ENCODE measurements around the gene GMPPA. TPM values are rescaled to one million over a fixed set of nuclear protein-coding genes. Genes with fewer than 3 reads are reported as not detected.

GMPPA gene
- total and polyA plus RNA-seq, 9 of the 15 experiments (the other 6 are each of a cell fraction or from before 2014, with no cell fraction given): 7.0 to 101 (median 66.7) TPM

DNA sequence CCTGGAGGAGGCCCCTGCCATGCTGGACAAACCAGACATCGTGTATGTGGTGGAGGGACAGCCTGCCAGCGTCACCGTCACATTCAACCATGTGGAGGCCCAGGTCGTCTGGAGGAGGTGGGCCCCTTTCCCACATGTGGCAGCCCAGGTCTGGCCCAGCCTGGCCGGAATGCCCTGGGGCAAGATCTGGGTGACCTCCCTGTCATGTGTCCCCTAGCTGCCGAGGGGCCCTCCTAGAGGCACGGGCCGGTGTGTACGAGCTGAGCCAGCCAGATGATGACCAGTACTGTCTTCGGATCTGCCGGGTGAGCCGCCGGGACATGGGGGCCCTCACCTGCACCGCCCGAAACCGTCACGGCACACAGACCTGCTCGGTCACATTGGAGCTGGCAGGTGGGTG lies 25.2 kb upstream of the GMPPA start:
- 88% methylated on average over 14 of the region's 18 CpGs for WGBS (ENCODE audit: insufficient coverage, low coverage, missing lambda C conversion rate)
- POLR2A ChIA-PET: interaction anchor here (0.6 to 0.8 kb wide), 3 partner anchors 47 to 66 kb away, joined by 3 to 4 read pairs (median 3); no protein-coding TSS in a partner anchor
- Histone ChIP-seq H3K4me3 (no peak overlapping the region), H4K20me1 (replicated peaks; ENCODE audit: control insufficient read depth, insufficient read depth, low read length) (no peaks in the 10 kb centered on the region), H3K27me3 (ENCODE audit: control insufficient read depth in 2 of 2, insufficient read depth in 2 of 2, low read length in 2 of 2) (no peaks in the 10 kb centered on the region), H3K9me3 (replicated peaks; ENCODE audit: control insufficient read depth, insufficient read depth, low read depth, low read length) (no peaks in the 10 kb centered on the region), H3K79me2 (ENCODE audit: control insufficient read depth, insufficient read depth, low read length) (no peaks in the 10 kb centered on the region), H3K9ac (ENCODE audit: insufficient read depth in 1 of 2, low read depth in 2 of 2, low read length in 2 of 2) (peak overlapping the region in 1 of 2 experiments; percentile 43; a peak in 2 of 4 replicates), H3K4me2 (ENCODE audit: insufficient read depth, low read length) (no peak overlapping the region), H3K36me3 (ENCODE audit: control insufficient read depth, insufficient read depth, low read length) (no peaks in the 10 kb centered on the region), H3K4me1 (replicated peaks in 1 of 2; ENCODE audit: control insufficient read depth in 2 of 2, insufficient read depth in 2 of 2, low read length in 2 of 2) (peaks cover 19 to 67% of the 10 kb centered on the region in 2 experiments; a peak in 4 of 5 replicates), H3K27ac (ENCODE audit: extremely low read depth, low read depth, low read length) (no peak overlapping the region), H3K9me1 (ENCODE audit: control insufficient read depth, insufficient read depth, low read length) (no peaks in the 10 kb centered on the region), H2AFZ (ENCODE audit: low read depth, low read length) (no peak overlapping the region)
- no TSS peak for BruUV-seq (replicated peaks)
- in situ Hi-C loops (cut with MboI): loop anchor here (10.0 kb wide), 1 partner anchor 51 kb away; no protein-coding TSS in a partner anchor
- ATAC-seq: no peak
- CTCF ChIA-PET (ENCODE audit: low intra/inter-chr PET ratio): no interaction called here
- DNase-seq (ENCODE audit: extremely low read depth in 1 of 4, low spot score in 3 of 4): no peak
- intact Hi-C loops (cut with micrococcal nuclease): no loop called here
- no peak for FAIRE-seq
- TF ChIP-seq, protein P1, sequence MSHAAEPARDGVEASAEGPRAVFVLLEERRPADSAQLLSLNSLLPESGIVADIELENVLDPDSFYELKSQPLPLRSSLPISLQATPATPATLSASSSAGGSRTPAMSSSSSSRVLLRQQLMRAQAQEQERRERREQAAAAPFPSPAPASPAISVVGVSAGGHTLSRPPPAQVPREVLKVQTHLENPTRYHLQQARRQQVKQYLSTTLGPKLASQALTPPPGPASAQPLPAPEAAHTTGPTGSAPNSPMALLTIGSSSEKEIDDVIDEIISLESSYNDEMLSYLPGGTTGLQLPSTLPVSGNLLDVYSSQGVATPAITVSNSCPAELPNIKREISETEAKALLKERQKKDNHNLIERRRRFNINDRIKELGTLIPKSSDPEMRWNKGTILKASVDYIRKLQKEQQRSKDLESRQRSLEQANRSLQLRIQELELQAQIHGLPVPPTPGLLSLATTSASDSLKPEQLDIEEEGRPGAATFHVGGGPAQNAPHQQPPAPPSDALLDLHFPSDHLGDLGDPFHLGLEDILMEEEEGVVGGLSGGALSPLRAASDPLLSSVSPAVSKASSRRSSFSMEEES (CRISPR knock-in tag; IDR thresholded peaks at IDR 0.05): no peak
- TF ChIP-seq SNIP1 (IDR thresholded peaks at IDR 0.05; ENCODE audit: low read depth): no peak
- TF ChIP-seq SMARCB1 (IDR thresholded peaks at IDR 0.05; ENCODE audit: insufficient read length, low read depth): no peak
- TF ChIP-seq, protein P2, sequence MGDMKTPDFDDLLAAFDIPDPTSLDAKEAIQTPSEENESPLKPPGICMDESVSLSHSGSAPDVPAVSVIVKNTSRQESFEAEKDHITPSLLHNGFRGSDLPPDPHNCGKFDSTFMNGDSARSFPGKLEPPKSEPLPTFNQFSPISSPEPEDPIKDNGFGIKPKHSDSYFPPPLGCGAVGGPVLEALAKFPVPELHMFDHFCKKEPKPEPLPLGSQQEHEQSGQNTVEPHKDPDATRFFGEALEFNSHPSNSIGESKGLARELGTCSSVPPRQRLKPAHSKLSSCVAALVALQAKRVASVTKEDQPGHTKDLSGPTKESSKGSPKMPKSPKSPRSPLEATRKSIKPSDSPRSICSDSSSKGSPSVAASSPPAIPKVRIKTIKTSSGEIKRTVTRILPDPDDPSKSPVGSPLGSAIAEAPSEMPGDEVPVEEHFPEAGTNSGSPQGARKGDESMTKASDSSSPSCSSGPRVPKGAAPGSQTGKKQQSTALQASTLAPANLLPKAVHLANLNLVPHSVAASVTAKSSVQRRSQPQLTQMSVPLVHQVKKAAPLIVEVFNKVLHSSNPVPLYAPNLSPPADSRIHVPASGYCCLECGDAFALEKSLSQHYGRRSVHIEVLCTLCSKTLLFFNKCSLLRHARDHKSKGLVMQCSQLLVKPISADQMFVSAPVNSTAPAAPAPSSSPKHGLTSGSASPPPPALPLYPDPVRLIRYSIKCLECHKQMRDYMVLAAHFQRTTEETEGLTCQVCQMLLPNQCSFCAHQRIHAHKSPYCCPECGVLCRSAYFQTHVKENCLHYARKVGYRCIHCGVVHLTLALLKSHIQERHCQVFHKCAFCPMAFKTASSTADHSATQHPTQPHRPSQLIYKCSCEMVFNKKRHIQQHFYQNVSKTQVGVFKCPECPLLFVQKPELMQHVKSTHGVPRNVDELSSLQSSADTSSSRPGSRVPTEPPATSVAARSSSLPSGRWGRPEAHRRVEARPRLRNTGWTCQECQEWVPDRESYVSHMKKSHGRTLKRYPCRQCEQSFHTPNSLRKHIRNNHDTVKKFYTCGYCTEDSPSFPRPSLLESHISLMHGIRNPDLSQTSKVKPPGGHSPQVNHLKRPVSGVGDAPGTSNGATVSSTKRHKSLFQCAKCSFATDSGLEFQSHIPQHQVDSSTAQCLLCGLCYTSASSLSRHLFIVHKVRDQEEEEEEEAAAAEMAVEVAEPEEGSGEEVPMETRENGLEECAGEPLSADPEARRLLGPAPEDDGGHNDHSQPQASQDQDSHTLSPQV (IDR thresholded peaks at IDR 0.05): no peak
- TF ChIP-seq ETV5 (CRISPR knock-in tag; IDR thresholded peaks at IDR 0.05; ENCODE audit: low read depth): no peak
- TF ChIP-seq, protein P3, sequence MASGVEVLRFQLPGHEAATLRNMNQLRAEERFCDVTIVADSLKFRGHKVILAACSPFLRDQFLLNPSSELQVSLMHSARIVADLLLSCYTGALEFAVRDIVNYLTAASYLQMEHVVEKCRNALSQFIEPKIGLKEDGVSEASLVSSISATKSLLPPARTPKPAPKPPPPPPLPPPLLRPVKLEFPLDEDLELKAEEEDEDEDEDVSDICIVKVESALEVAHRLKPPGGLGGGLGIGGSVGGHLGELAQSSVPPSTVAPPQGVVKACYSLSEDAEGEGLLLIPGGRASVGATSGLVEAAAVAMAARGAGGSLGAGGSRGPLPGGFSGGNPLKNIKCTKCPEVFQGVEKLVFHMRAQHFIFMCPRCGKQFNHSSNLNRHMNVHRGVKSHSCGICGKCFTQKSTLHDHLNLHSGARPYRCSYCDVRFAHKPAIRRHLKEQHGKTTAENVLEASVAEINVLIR (CRISPR knock-in tag; IDR thresholded peaks at IDR 0.05): no peak
- TF ChIP-seq, protein P4, sequence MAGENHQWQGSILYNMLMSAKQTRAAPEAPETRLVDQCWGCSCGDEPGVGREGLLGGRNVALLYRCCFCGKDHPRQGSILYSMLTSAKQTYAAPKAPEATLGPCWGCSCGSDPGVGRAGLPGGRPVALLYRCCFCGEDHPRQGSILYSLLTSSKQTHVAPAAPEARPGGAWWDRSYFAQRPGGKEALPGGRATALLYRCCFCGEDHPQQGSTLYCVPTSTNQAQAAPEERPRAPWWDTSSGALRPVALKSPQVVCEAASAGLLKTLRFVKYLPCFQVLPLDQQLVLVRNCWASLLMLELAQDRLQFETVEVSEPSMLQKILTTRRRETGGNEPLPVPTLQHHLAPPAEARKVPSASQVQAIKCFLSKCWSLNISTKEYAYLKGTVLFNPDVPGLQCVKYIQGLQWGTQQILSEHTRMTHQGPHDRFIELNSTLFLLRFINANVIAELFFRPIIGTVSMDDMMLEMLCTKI (IDR thresholded peaks at IDR 0.05; ENCODE audit: partially characterized antibody): no peak
- no peak for TF ChIP-seq ZKSCAN8 (CRISPR knock-in tag; IDR thresholded peaks at IDR 0.05)
- TF ChIP-seq KDM1A (IDR thresholded peaks at IDR 0.05): no peak
- TF ChIP-seq, protein P5, sequence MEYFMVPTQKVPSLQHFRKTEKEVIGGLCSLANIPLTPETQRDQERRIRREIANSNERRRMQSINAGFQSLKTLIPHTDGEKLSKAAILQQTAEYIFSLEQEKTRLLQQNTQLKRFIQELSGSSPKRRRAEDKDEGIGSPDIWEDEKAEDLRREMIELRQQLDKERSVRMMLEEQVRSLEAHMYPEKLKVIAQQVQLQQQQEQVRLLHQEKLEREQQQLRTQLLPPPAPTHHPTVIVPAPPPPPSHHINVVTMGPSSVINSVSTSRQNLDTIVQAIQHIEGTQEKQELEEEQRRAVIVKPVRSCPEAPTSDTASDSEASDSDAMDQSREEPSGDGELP (CRISPR knock-in tag; IDR thresholded peaks at IDR 0.05; ENCODE audit: borderline replicate concordance): no peak

Measured in K562 (cell line).